KG1 (cell line): Measurements from ENCODE around the gene SIGLEC6.

Source experiments
- DNase-seq: peaks from one replicate; lab custom pipeline; 2025; lab: John Stamatoyannopoulos, UW

Gene SIGLEC6

GRCh38 chr19:51531349-51532315 is at the start of gene SIGLEC6:
Gene SIGLEC6, minus strand, starts transcription at chr19:51531670. Its CDS starts 22 bp downstream, at chr19:51531648.
- DNase-seq: peak; percentile 88

DNA sequence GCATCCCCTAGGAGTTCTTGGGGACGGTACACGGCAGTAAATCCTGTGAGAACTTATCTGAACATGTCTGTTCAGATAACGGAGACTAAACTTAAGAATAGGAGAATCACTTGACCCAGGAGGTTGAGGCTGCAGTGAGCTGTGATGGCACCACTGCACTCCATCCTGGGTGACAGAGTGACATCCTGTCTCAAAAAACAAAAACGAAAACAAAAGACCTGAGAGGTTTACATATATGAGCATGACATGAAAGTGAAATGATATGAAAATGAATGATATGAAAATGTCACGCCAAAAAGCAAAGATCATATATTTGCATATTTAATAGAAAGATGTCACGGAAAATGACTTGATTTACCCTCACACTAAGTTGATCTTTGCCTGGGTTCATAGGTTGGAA is 45.4 kb upstream of the SIGLEC6 start:
- DNase-seq: no peak

DNA sequence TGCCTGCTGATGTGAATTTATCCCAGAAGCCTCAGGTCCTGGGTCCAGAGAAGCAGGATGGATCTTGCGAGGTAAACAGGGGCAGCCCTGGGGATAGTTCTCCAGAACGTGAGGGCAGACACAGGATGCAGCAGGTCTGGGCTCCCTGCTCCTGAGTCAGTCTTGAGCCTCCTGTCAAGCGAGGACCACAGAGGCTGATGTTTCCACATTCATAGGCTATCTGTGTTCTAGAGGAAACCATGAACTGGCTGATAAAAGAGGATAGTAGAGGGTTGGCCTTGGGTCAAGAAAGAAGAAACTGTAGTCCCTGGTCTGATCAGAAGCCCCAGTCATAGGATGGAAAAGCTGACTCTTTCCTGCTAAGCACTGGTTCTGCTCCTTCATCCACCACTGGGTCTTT is 41.9 kb upstream of the SIGLEC6 start:
- no peak for DNase-seq

DNA sequence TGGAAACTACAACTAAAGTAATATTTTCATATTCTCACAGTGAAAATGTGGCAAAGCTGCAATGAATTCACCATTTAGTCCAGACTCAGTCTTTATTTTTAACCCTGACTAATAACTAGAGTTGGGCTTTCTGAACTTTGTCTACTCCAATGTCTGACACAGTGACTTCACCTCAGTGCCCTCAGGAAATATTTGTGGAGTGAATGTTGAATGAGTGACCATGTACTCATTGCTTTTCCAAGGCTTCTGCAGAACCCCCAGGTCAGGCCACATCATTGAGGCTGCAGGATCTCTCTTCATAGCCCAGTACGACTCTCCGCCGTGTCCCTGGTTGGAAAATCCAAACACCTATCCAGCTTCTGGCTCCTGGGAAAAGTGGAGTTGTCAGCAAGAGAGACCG is 41.4 kb upstream of the SIGLEC6 start:
- no peak for DNase-seq

- no peak for DNase-seq
Observed at GRCh38 chr19:51572410-51572809, 40.9 kb upstream of the SIGLEC6 start.

- no peak for DNase-seq
Observed at GRCh38 chr19:51571599-51571998, 40.1 kb upstream of the SIGLEC6 start.

- peak; percentile 97 for DNase-seq
Observed at GRCh38 chr19:51570962-51571575, 39.6 kb upstream of the SIGLEC6 start, which contains the start of gene ZNF175. Gene ZNF175, plus strand, starts transcription at chr19:51571283. Its CDS starts 2,047 bp downstream, at chr19:51573330.

- no peak for DNase-seq
Observed at GRCh38 chr19:51568456-51568855, 37.0 kb upstream of the SIGLEC6 start.

DNA sequence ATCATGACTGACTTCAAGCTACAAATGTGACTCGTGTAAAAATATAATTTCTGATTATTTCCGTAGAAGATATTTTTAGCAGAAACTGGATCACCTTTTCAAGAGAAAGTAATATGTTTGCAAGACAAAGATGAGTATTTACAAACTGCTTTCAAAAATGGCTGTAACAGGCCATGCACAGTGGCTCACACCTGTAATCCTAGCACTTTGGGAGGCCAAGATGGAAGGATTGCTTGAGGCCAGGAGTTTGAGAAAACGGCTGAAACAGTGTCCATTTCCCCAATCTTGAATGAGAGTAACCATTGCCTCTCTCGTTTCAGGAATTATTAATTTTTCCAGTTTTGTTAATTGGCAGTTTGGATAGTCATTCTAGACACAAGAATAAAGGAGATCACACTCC is 36.1 kb upstream of the SIGLEC6 start:
- no peak for DNase-seq

DNA sequence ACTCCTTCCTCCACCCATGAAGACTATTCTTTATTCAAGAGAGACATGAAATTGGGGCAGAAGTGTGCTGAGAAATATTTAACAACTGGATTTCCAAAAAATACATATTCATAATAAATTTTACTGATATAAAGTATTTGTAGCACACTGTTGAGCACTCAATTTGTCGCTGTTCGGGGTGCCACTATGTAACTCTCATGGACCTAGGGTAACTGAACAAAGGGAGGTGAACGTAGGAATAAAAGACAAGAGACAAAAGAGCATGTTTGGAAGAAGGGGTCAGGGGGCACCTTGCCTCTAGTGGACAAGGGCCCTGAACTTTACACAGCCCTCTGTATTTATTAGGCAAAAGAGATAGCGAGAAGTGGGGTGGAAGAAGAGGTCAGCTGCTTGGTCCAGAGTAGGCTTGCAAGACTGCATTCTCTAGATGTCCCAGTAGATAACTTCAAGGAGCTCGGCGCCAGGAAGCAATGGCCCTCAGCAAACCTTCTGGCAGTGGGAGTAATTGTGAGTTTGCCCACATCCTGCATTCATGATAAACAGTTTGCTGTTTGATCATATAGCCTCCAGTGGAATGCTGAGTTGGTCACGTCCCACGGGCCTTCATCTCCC is 35.1 kb upstream of the SIGLEC6 start:
- no peak for DNase-seq

- no peak for DNase-seq
Observed at GRCh38 chr19:51565583-51565982, 34.1 kb upstream of the SIGLEC6 start.

DNA sequence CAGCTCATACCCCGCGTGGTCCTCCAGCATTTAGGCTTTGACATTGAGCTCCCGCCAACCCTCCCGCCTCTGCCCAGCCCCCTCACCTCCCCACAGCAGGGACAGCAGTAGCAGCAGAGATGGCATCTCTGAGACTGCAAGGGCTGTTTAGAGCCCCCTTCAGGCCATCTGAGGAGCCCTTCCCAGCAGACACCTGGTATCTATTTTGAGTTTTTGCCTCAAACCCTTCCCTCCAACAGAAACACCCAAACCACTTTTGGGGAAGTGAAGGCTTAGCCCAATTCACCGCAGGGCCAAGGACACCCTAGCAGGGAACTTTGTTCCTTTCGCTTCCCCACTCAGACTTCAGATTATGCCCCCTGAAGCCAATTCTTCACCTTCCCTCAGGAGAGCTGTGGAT is 33.3 kb upstream of the SIGLEC6 start:
- peak; percentile 13 for DNase-seq

- no peak for DNase-seq
Observed at GRCh38 chr19:51560339-51560738, 28.9 kb upstream of the SIGLEC6 start.

- DNase-seq: no peak
Observed at GRCh38 chr19:51559240-51559639, 27.8 kb upstream of the SIGLEC6 start.

DNA sequence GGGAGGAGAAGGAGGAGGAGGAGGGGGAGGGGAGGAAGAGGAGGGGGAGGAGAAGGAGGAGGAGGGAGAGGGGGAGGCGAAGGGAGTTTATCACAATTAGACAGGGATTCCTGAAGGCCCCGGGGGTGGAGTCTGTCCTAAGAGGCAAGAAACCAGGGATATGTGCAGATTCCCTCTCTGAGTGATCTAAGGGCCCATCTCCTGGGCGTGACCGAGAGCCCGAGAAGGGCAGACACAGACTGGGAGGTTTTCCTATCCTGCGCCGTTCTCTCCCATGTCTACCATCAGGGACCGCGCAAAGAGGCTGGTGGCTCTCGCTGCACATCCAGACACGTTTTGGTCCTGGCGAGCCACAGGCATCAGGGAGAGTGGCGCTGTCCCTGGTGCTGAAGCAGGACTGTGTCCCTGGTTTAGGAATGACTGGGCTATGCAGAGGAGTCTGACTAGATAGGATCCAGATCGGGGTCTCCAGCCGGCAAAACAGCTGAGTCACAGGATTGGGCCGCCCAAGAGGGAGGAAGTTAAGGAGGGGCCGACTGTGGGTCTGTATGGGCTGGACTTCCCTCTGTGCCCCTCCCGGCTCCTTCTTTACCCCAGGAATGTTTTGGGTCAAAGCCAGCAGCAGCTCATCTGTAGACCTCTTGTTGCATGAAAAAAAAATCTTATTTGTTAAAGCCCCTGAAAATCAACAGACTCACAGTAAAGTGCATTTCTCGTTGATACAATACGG is 21.7 kb upstream of the SIGLEC6 start:
- DNase-seq: peak; percentile 29

GRCh38 chr19:51552608-51552995 is 21.1 kb upstream of the SIGLEC6 start:
- DNase-seq: no peak

GRCh38 chr19:51551673-51552432 is 20.4 kb upstream of the SIGLEC6 start:
- DNase-seq: no peak

GRCh38 chr19:51550848-51551672 is 19.6 kb upstream of the SIGLEC6 start:
- no peak for DNase-seq

DNA sequence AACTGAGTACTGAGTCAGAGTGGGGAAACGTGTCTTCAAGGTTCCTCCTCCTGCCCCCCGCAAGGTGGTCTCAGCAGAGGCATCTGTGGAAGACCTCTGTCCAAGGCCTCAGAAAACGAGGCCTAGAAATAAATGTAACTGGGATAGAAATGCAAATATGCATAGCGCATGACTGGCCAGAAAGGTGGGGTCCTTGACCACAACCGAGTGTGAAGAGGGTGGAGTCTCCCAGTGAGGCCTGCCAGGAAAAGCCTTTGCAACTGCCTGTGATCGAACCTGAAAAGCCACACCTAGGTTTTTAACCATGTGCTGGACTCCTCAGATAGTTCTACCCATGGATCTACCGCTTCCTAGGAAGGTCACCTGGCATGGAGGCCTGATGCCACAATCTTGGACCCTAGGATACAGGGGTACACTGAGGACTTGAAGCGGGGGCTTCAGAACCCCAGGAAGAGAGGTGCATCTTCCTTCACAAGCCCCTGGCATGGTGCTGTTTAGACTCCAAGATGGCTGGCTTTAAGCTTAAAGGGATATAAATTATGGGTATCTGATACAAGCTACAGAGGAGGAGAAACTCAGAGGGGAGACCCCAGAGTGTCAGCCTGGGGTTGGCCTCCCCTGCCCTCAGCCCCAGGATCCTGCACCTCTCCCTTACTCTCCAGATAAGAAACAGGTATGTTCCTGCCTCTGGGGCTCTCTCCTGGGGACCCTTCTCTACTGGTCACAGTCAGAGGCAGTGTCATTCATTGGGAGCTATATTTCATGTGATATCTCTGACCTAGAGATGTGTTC is 18.3 kb upstream of the SIGLEC6 start:
- DNase-seq: no peak

- DNase-seq: no peak
Observed at GRCh38 chr19:51548891-51549305, 17.4 kb upstream of the SIGLEC6 start.
